Measurements from ENCODE around the gene POLD3. TPM values are rescaled to one million over a fixed set of nuclear protein-coding genes. Genes with fewer than 3 reads are reported as not detected.

Gene POLD3
- total and polyA plus RNA-seq, 2 donors (not counting 1 experiment from before 2014, with no cell fraction given) = 4.6 to 17.6 TPM

DNA sequence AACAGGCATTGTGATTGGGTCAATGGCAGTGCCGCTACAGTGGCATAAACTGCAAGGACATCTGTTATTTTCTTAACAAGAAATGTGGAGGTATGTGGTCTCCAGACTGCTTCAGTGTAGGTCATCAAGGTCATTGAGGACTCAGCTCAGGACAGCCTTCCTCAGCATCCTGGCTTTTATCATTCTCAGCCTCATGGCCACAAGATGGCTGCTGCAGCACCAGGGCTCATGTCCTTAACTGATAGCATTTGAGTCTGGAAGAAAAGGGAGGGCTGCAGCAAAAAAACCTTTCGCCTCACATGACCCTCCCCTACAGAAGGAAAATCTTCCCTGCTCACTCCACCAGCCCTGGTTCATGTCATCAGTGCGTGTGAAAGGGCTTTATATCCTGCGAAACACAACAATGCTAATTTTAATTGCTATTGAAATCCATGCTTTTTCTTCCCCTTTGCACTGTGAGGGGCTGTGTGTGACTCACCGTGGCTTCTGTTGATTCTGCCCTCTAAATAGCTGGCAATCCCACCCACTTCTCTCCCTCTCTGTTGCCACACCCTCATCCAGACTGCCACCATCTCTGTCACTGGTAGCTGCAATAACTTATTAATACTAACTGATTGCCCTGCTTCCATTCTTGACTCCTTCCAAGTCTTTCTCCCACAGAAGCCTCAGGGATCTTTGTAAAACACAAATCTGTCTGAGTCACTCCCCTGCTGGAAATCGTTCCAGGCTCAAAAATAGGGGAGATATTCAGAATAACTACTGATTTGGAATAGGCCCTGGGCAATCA is 95.0 kb downstream of the POLD3 start:
- no peak overlapping the region for H3K27ac Mint-ChIP-seq

DNA sequence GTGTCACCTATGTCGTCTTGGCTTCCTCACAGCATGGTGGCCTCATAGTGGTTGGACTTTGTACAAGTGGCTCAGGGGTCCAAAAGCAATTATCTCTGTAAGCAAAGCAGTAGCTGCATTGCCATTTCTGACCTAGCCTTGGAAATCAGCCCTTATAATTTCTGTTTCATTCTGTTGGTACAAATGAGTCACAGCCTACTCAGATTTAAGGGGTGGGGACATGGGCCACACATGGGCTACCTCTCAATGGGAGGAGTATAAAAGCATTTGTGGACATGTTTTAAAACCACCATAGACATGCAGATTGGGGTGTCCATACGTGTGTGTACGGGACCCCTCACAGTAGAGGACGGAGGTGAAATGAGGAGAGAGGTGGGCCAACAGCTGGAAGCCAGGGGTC is 97.3 kb downstream of the POLD3 start:
- POLR2A ChIA-PET = no interaction called here
- WGBS (ENCODE audit: insufficient coverage) = 100% methylated on average over 4 of the region's 4 CpGs
- no peaks in the 10 kb centered on the region for H3K9me3 Mint-ChIP-seq (ENCODE audit: insufficient read depth)
- Histone ChIP-seq H3K36me3 (replicated peaks in 1 of 2; ENCODE audit: control extremely low read depth in 1 of 2, control insufficient read depth in 1 of 2, extremely low read depth in 1 of 2, insufficient read depth in 2 of 2, low read length in 1 of 2) (no peaks in the 10 kb centered on the region), H3K27ac (ENCODE audit: low read length in 2 of 2) (no peak overlapping the region), H3K4me1 (ENCODE audit: control insufficient read depth in 2 of 2, insufficient read depth in 2 of 2, low read length in 2 of 2) (no peaks in the 10 kb centered on the region), H4K20me1 (ENCODE audit: control insufficient read depth, insufficient read depth, low read length, poor library complexity, severe bottlenecking) (no peaks in the 10 kb centered on the region), H3K9me3 (ENCODE audit: control extremely low read depth in 1 of 3, control insufficient read depth in 2 of 3, insufficient read depth in 1 of 3, low read length in 2 of 3) (peaks cover 0 to 9% (median 0%) of the 10 kb centered on the region in 3 donors), H2AFZ (ENCODE audit: insufficient read depth, low read depth, low read length, poor library complexity, severe bottlenecking) (no peak overlapping the region), H3K27me3 (replicated peaks in 1 of 4; ENCODE audit: control extremely low read depth in 1 of 4, control insufficient read depth in 3 of 4, insufficient read depth in 4 of 4, low read length in 3 of 4) (no peaks in the 10 kb centered on the region), H3K9ac (ENCODE audit: low read length) (no peak overlapping the region), H3K4me3 (ENCODE audit: control extremely low read depth in 1 of 5, extremely low read depth in 1 of 5, insufficient read depth in 1 of 5, low read depth in 2 of 5, low read length in 4 of 5) (no peak overlapping the region), H3K79me2 (ENCODE audit: control insufficient read depth, insufficient read depth, low read length) (no peaks in the 10 kb centered on the region), H3K4me2 (replicated peaks; ENCODE audit: low read depth, low read length, poor library complexity, severe bottlenecking) (no peak overlapping the region)
- ATAC-seq (ENCODE audit: low read depth) (no peak), DNase-seq (no peak)
- no peaks in the 10 kb centered on the region for H3K4me1 Mint-ChIP-seq
- H3K27me3 Mint-ChIP-seq = peaks cover 17% of the 10 kb centered on the region
- H3K27ac Mint-ChIP-seq = no peak overlapping the region
- intact Hi-C loops (cut with micrococcal nuclease) = no loop called here
- CTCF ChIA-PET = interaction anchor here (0.8 kb wide), 1 partner anchor 13 kb away, joined by 3 read pairs; no protein-coding TSS in a partner anchor
- H3K4me3 Mint-ChIP-seq = no peak overlapping the region
- TF ChIP-seq EZH2 (IDR thresholded peaks at IDR 0.05; ENCODE audit: borderline replicate concordance, insufficient read depth, low read depth, low read length, poor library complexity, severe bottlenecking) = no peak
- TF ChIP-seq, protein P1, sequence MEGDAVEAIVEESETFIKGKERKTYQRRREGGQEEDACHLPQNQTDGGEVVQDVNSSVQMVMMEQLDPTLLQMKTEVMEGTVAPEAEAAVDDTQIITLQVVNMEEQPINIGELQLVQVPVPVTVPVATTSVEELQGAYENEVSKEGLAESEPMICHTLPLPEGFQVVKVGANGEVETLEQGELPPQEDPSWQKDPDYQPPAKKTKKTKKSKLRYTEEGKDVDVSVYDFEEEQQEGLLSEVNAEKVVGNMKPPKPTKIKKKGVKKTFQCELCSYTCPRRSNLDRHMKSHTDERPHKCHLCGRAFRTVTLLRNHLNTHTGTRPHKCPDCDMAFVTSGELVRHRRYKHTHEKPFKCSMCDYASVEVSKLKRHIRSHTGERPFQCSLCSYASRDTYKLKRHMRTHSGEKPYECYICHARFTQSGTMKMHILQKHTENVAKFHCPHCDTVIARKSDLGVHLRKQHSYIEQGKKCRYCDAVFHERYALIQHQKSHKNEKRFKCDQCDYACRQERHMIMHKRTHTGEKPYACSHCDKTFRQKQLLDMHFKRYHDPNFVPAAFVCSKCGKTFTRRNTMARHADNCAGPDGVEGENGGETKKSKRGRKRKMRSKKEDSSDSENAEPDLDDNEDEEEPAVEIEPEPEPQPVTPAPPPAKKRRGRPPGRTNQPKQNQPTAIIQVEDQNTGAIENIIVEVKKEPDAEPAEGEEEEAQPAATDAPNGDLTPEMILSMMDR (IDR thresholded peaks at IDR 0.05) = no peak

More for the DNA sequence above, 95.0 kb downstream of the POLD3 start:
- Mint-ChIP-seq H3K27me3 (peaks cover 16% of the 10 kb centered on the region), H3K4me1 (peaks cover 2% of the 10 kb centered on the region), H3K4me3 (no peak overlapping the region), H3K9me3 (ENCODE audit: insufficient read depth) (no peaks in the 10 kb centered on the region)
- intact Hi-C loops (cut with micrococcal nuclease) = no loop called here
- Histone ChIP-seq H3K4me1 (ENCODE audit: control insufficient read depth in 2 of 2, insufficient read depth in 2 of 2, low read length in 2 of 2) (no peaks in the 10 kb centered on the region), H2AFZ (ENCODE audit: insufficient read depth, low read depth, low read length, poor library complexity, severe bottlenecking) (no peak overlapping the region), H3K9me3 (ENCODE audit: control extremely low read depth in 1 of 3, control insufficient read depth in 2 of 3, insufficient read depth in 1 of 3, low read length in 2 of 3) (peaks cover 0 to 14% (median 0%) of the 10 kb centered on the region in 3 donors), H3K27ac (ENCODE audit: low read length in 2 of 2) (no peak overlapping the region), H3K4me2 (replicated peaks; ENCODE audit: low read depth, low read length, poor library complexity, severe bottlenecking) (no peak overlapping the region), H3K79me2 (ENCODE audit: control insufficient read depth, insufficient read depth, low read length) (no peaks in the 10 kb centered on the region), H3K4me3 (ENCODE audit: control extremely low read depth in 1 of 5, extremely low read depth in 1 of 5, insufficient read depth in 1 of 5, low read depth in 2 of 5, low read length in 4 of 5) (no peak overlapping the region), H3K27me3 (replicated peaks in 1 of 4; ENCODE audit: control extremely low read depth in 1 of 4, control insufficient read depth in 3 of 4, insufficient read depth in 4 of 4, low read length in 3 of 4) (peaks cover 0 to 15% (median 6%) of the 10 kb centered on the region in 4 experiments), H3K36me3 (replicated peaks in 1 of 2; ENCODE audit: control extremely low read depth in 1 of 2, control insufficient read depth in 1 of 2, extremely low read depth in 1 of 2, insufficient read depth in 2 of 2, low read length in 1 of 2) (no peaks in the 10 kb centered on the region), H3K9ac (ENCODE audit: low read length) (no peak overlapping the region), H4K20me1 (ENCODE audit: control insufficient read depth, insufficient read depth, low read length, poor library complexity, severe bottlenecking) (no peaks in the 10 kb centered on the region)
- 79% methylated on average over 5 of the region's 6 CpGs for WGBS (ENCODE audit: insufficient coverage)
- DNase-seq (no peak), ATAC-seq (ENCODE audit: low read depth) (no peak)
- ChIA-PET POLR2A (no interaction called here), CTCF (no interaction called here)
- TF ChIP-seq, protein P1 (IDR thresholded peaks at IDR 0.05) = no peak
- no peak for TF ChIP-seq EZH2 (IDR thresholded peaks at IDR 0.05; ENCODE audit: borderline replicate concordance, insufficient read depth, low read depth, low read length, poor library complexity, severe bottlenecking)

All from B cell (primary cell).